OCI-LY7 (cell line): ENCODE data around the gene TMEM72. TPM values are rescaled to one million over a fixed set of nuclear protein-coding genes. Genes with fewer than 3 reads are reported as not detected.

Experiments
- BruUV-seq: library from RNA; stranded (reverse); fragments of 400-500 nt; replicated peaks from 2 replicates; lab custom pipeline; 2021; lab: Mats Ljungman, UMichigan
- CTCF ChIA-PET: fragments of 300-600 bp; sonication (Branson Sonifier 250); formaldehyde crosslinking; loops from one replicate; lab custom pipeline; 2022; ENCODE audit warnings: antibody characterized with exemption; ENCODE audit not compliant: unreplicated experiment; lab: Charles Lee
- POLR2A ChIA-PET: fragments of 300-600 bp; sonication (Branson Sonifier 250); formaldehyde crosslinking; loops from one replicate; lab custom pipeline; 2022; ENCODE audit warnings: antibody characterized with exemption; lab: Charles Lee
- DNase-seq: peaks from one replicate; pipeline ENCODE4 v3.0.0-alpha.2; 2015; ENCODE audit warnings: low spot score
- H2AFZ ChIP-seq: fragments of 200-600 bp; sonication (generic), shearing (Covaris generic); 2 replicates; pipeline ENCODE4 v1.6.1; 2014; ENCODE audit warnings: mild to moderate bottlenecking, antibody characterized with exemption, low read length, moderate library complexity
- H3K27ac ChIP-seq: fragments of 200-600 bp; sonication (generic); 2 replicates; pipeline ENCODE4 v1.5.1; 2014; ENCODE audit warnings: mixed run types, low read depth, mild to moderate bottlenecking, moderate library complexity, low read length, inconsistent platforms; ENCODE audit not compliant: poor library complexity, severe bottlenecking
- H3K36me3 ChIP-seq: fragments of 200-600 bp; sonication (generic); 2 replicates; pipeline ENCODE4 v1.6.1; 2014; ENCODE audit warnings: mild to moderate bottlenecking, antibody characterized with exemption, low read length, moderate library complexity, mixed read lengths; ENCODE audit not compliant: insufficient read depth
- H3K4me1 ChIP-seq: fragments of 200-600 bp; sonication (generic); 2 replicates; pipeline ENCODE4 v1.5.1; 2014; ENCODE audit warnings: mild to moderate bottlenecking, low read length; ENCODE audit not compliant: insufficient read depth, poor library complexity, severe bottlenecking
- H3K4me2 ChIP-seq: fragments of 200-600 bp; sonication (generic); 2 replicates; pipeline ENCODE4 v1.6.1; 2014; ENCODE audit warnings: mild to moderate bottlenecking, low read length
- H3K4me3 ChIP-seq: fragments of 200-600 bp; sonication (generic); 2 replicates; pipeline ENCODE4 v1.5.1; 2014; ENCODE audit warnings: mild to moderate bottlenecking, low read depth, low read length; ENCODE audit not compliant: poor library complexity, severe bottlenecking
- H3K79me2 ChIP-seq: fragments of 200-600 bp; sonication (generic); 2 replicates; pipeline ENCODE4 v1.6.1; 2016; ENCODE audit warnings: low read depth, mild to moderate bottlenecking, low read length, moderate library complexity, mixed read lengths; ENCODE audit not compliant: insufficient read depth
- H3K9me2 ChIP-seq: fragments of 200-600 bp; sonication (generic); 2 replicates; pipeline ENCODE4 v1.6.1; 2016; ENCODE audit warnings: mild to moderate bottlenecking, low read length, mixed read lengths; ENCODE audit not compliant: insufficient read depth
- H3K9me3 ChIP-seq: fragments of 200-600 bp; sonication (generic); 2 replicates; pipeline ENCODE4 v1.6.1; 2014; ENCODE audit warnings: mild to moderate bottlenecking, mixed run types, low read length, mixed read lengths
- H4K20me1 ChIP-seq: fragments of 200-600 bp; sonication (generic); 2 replicates; pipeline ENCODE4 v1.6.1; 2014; ENCODE audit warnings: mild to moderate bottlenecking, antibody characterized with exemption, low read length, moderate library complexity, mixed read lengths; ENCODE audit not compliant: insufficient read depth
- CTCF ChIP-seq: fragments of 200-600 bp; sonication (generic); conservative IDR thresholded peaks from 2 replicates; pipeline ENCODE4 v1.5.1; 2014; ENCODE audit warnings: mild to moderate bottlenecking, antibody characterized with exemption, low read length, moderate library complexity, mixed read lengths
- EZH2phosphoT487 ChIP-seq: fragments of 200-600 bp; sonication (generic); IDR thresholded peaks from 2 replicates; pipeline ENCODE4 v1.6.1; 2018; ENCODE audit warnings: low read depth, borderline replicate concordance, mild to moderate bottlenecking, mixed run types, antibody characterized with exemption, low read length, moderate library complexity, mixed read lengths
- intact Hi-C: fragments of 100-400 bp; cut with micrococcal nuclease; formaldehyde crosslinking; loops from one replicate; pipeline ENCODE4 v1.10.0; 2022; ENCODE audit not compliant: unreplicated experiment
- total RNA-seq, 2 experiments: library from RNA; depleted of rRNA in 1 of 2; stranded (reverse); fragments of >200 nt in 1 of 2; shearing (Covaris generic) in 1 of 2; gene quantifications; 2 replicates each; pipeline ENCODE4 v1.2.3, GENCODE V29; 2014 to 2022

Gene TMEM72
- total RNA-seq, 2 experiments from 2014 or later = not detected

- TF ChIP-seq CTCF (no peak), EZH2phosphoT487 (no peak)
- CTCF ChIA-PET = interaction anchor here (0.6 kb wide), 1 partner anchor 51 kb away, joined by 3 read pairs; no protein-coding TSS in a partner anchor
- Histone ChIP-seq H2AFZ (no peak overlapping the region), H3K4me2 (no peak overlapping the region), H3K27ac (no peak overlapping the region), H3K9me3 (no peaks in the 10 kb centered on the region), H3K4me3 (no peak overlapping the region), H3K4me1 (no peaks in the 10 kb centered on the region), H3K36me3 (no peaks in the 10 kb centered on the region), H4K20me1 (no peaks in the 10 kb centered on the region), H3K9me2 (no peaks in the 10 kb centered on the region), H3K79me2 (no peaks in the 10 kb centered on the region)
- intact Hi-C loops = no loop called here
- no peak for DNase-seq
- POLR2A ChIA-PET = interaction anchor here (0.7 kb wide), 1 partner anchor 90 kb away, joined by 3 read pairs; no protein-coding TSS in a partner anchor
- no TSS peak for BruUV-seq
Measured at GRCh38 chr10:44881649-44882048, 29.5 kb upstream of the TMEM72 start.

- Histone ChIP-seq H3K4me3 (no peak overlapping the region), H3K36me3 (no peaks in the 10 kb centered on the region), H3K27ac (no peak overlapping the region), H3K9me3 (no peaks in the 10 kb centered on the region), H3K9me2 (no peaks in the 10 kb centered on the region), H2AFZ (no peak overlapping the region), H3K79me2 (no peaks in the 10 kb centered on the region), H3K4me1 (no peaks in the 10 kb centered on the region), H4K20me1 (no peaks in the 10 kb centered on the region), H3K4me2 (no peak overlapping the region)
- DNase-seq = no peak
- intact Hi-C loops = no loop called here
- TF ChIP-seq EZH2phosphoT487 (no peak), CTCF (no peak)
- no TSS peak for BruUV-seq
- ChIA-PET CTCF (no interaction called here), POLR2A (no interaction called here)
Measured at GRCh38 chr10:44882166-44882720, 28.9 kb upstream of the TMEM72 start.

- Histone ChIP-seq H3K36me3 (no peaks in the 10 kb centered on the region), H3K27ac (no peak overlapping the region), H3K9me2 (no peaks in the 10 kb centered on the region), H3K79me2 (no peaks in the 10 kb centered on the region), H3K9me3 (no peaks in the 10 kb centered on the region), H4K20me1 (no peaks in the 10 kb centered on the region), H3K4me3 (no peak overlapping the region), H3K4me1 (no peaks in the 10 kb centered on the region), H3K4me2 (no peak overlapping the region), H2AFZ (no peak overlapping the region)
- intact Hi-C loops = no loop called here
- DNase-seq = no peak
- BruUV-seq = no TSS peak
- POLR2A ChIA-PET = interaction anchor here (0.7 kb wide), 2 partner anchors 337 to 1347 kb away, joined by 3 read pairs; no protein-coding TSS in a partner anchor
- no peak for TF ChIP-seq EZH2phosphoT487
- TF ChIP-seq CTCF = no peak
- CTCF ChIA-PET = no interaction called here
Measured at GRCh38 chr10:44883593-44884331, 27.4 kb upstream of the TMEM72 start.
